GM21360 (cell line): ENCODE measurements around the gene FBXW8.

Experiments used
- ATAC-seq: cut with Tn5 transposase; IDR thresholded peaks from one replicate; pipeline ENCODE4 v1.9.1; 2021; ENCODE audit warnings: mild to moderate bottlenecking, moderate library complexity; ENCODE audit not compliant: unreplicated experiment

FBXW8 gene

GRCh38 chr12:117036046-117036445 is 125.3 kb downstream of the FBXW8 start:
- ATAC-seq, result no peak

- no peak for ATAC-seq
Observed at GRCh38 chr12:117036547-117036946, 125.8 kb downstream of the FBXW8 start.

- no peak for ATAC-seq
Observed at GRCh38 chr12:117037289-117038022, 126.7 kb downstream of the FBXW8 start.

GRCh38 chr12:117038023-117038680 is 127.4 kb downstream of the FBXW8 start:
- no peak for ATAC-seq

DNA sequence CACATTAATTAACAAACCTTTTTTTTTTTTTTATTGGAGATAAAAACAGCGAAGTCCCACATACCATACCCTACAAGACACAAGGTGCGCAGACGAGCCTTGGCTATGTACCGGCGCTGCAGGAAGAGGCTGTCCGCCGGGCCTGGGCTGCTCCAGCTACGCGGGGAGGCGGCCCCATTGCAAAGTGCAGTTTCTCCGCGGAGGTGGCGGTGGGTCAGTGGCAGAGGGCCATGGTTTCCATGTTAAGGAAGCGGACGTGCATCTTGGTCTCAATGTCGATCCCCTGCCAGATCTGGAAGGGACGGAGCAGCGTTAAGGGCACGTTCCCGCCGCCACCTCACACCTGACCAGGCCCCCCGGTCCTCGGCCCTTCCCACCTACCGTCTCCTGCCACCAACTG is 128.2 kb downstream of the FBXW8 start:
- no peak for ATAC-seq

GRCh38 chr12:117039891-117040309 is 129.2 kb downstream of the FBXW8 start:
- ATAC-seq, result no peak

DNA sequence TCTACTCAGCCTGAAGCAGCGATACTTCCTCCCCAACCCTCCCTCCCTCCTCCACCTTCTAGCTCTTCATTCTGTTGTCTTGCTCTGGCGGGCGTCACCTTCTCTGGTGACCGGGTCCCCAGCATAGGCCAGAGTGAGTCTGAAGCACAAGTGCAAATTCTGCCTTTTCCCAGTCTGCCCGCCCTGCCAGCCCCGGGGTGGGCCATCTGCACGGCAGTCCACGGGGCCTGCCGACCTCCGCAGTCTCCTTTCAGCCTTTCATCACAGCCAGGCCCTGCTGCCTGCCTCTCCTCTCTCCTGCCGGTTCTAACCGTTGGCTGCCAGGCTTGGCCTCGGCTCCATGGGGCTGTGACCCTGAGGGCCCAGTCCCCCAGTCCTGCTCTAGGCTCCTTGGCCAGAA is 129.7 kb downstream of the FBXW8 start:
- ATAC-seq, result no peak

- no peak for ATAC-seq
Observed at GRCh38 chr12:117041798-117042170, 131.0 kb downstream of the FBXW8 start.

DNA sequence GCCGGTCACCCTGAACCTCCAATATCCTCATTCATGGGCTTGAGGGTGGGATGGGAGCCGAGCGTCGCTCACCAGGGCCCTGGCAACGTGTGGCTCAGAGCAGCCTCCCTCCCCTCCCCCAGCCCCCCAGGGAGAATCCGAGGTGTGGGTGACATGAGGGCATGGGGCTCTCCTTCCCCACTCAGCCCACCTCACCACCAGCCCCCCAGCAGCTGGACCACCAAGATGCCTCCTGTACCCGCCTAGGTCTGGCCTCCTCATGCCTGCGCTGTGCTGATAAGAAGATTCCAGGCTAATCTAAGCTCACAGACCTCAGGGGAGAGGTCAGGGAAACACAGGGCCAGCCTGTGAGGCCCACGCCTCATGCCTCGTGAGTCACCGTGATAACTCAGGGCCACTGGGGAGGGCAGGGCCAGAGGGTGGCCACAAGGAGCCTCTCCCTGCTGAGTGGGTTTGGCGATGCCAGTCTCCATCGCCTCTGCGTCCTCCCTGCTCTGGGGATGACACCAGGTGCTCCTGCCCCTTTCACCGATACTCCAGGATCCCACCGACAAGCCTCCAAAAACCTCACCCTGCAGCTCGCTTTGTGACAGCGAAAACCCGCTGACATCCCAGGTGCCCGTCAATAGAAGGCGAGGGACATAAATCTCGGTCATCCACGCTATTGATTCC is 131.6 kb downstream of the FBXW8 start:
- ATAC-seq, result no peak

- ATAC-seq, result no peak
Observed at GRCh38 chr12:117042862-117043261, 132.1 kb downstream of the FBXW8 start.

- no peak for ATAC-seq
Observed at GRCh38 chr12:117044311-117044710, 133.6 kb downstream of the FBXW8 start.

DNA sequence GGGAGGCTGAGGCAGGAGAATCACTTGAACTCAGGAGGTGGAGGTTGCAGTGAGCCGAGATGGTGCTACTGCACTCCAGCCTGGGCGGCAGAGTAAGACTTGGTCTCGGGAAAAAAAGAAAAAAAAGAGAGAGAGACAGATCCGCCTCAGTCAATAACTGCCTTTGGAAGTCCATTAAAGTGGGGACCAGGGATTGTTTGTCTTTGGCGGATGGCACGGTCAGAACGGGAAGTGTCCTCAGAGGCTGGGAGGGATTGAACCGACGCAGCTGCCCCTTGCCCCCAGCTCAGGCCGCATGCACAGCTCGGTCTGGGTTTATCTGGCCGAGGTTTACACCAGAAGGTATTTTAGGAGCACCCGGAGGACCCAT is 134.0 kb downstream of the FBXW8 start:
- ATAC-seq, result no peak

GRCh38 chr12:117045160-117046010 is 134.6 kb downstream of the FBXW8 start:
- no peak for ATAC-seq

GRCh38 chr12:117046011-117046369 is 135.2 kb downstream of the FBXW8 start:
- ATAC-seq, result no peak

DNA sequence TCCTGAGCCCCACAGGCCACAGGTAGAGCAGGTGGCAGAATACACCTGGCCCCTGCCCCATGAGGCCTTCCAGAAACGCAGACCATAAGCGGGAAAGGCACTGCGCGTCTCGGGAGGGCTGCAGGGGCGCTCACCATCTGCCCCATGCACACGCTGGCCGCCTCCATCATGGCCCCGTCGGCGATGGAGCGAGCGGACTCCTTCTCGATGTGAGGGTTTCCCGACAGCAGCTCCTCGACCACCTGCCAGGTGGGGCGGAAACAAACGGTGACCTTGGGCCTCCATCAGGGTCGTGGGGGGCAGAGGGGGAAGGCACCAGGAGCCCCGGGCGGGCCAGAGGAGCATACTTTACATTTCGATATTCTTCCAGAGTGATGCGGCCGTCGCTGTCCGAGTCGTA is 135.7 kb downstream of the FBXW8 start:
- ATAC-seq, result no peak

DNA sequence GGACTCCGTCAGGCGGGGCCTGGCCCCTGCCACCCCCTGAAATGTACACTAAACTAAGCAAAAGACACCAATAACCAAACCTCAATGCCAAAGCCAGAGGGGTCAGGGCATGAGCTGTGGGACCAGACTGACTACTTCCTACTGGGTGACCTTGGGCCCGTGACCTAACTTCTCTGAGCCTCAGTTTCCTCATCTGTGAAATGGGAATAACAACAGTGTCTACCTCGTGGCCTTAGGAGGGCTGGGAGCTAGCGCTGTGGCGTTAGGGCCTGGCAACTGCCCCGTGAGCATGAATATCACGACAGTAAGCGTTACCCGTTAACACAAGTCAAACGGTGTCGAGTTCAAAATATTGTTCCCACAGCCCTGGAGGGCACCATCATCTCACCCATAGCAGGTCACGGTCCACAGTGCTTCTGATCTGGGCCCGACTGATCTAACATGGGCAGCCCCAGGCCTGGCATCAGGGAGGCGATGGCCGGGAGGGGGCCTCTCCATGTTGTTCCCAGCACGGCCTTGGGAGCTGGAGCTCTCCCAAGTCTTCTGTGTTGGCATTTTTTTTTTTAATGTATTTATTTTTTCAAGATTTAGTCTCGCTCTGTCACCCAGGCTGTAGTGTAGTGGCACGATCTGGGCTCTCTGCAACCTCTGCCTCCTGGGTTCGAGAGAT is 136.2 kb downstream of the FBXW8 start:
- no peak for ATAC-seq

DNA sequence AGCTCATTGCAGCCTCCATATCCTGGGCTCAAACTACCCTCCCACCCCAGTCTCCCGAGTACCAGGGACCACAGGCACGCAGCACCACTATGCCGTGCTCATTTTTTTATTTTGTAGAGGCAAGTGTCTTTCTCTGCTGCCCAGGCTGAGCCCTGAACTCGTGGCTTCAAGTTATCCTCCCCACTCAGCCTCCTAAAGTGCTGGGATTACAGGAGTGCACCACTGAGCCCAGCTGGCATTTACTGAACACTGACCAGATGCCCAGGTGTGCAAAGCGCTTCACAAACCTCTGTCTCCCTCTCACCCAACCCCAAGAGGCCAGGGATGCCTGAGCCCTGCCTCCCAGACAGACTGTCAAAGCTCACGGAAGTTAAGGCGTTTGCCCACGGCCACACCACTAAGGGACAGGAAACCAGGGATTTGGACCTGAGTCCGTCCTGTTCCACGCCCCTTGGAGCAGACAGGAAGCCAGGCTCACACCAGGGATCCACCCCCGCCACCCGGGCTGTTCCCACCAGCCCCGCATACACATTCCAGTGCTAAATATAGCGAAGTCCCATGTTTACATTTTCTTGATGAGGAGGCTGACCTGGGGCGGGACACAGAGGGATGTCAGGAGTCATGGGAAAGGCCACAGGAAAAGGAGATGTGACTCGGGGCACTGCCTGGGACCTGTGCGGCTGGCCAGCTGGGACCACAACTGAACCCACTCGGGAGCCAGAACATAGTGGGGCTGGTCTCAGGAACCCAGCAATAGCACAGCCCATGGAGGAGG is 137.2 kb downstream of the FBXW8 start:
- ATAC-seq, result no peak

- ATAC-seq, result no peak
Observed at GRCh38 chr12:117048585-117048904, 137.8 kb downstream of the FBXW8 start.

- ATAC-seq, result no peak
Observed at GRCh38 chr12:117049295-117049694, 138.5 kb downstream of the FBXW8 start.

- no peak for ATAC-seq
Observed at GRCh38 chr12:117050060-117050459, 139.3 kb downstream of the FBXW8 start.
